Measurements from ENCODE around the gene MORC2.

GRCh38 chr22:30883586-30884145, 84.9 kb downstream of the MORC2 start:
- TF ChIP-seq CTCF (IDR thresholded peaks at IDR 0.05) (no peak), POLR2A (IDR thresholded peaks at IDR 0.05) (no peak)

All from adrenal gland (tissue), 5 donors.